Measurements from ENCODE around the gene TNS1.

TNS1 gene

DNA sequence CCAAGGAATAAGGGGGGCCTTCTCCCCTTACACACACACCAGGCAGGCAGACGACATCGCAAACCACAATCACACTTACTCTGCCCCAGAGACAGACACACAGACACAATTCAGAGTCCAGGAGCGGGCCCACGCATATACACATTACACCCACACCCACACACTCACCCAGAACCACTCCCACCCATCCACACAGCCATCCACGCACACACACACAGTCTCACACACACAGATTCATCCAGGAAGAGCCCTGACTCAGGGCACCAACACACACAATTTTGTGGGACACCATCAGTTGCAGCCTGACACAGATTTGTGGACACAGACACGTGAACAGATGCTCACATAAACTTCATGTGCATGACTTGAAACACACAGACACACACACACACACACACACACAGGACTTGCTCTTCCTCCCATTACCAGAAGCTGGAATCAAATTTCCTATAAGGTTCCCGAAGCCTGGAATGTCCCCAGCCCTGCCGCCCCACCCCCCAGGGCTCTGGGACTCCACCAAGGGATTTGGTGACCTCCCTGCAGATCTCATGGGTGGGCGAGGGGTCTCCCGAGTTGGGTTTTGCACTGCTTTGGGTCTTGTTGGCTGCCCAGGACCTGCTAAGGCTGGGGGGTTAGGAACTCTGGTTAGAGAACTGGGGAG, 23.5 kb downstream of the TNS1 start:
- no peak for DNase-seq

GRCh38 chr2:217978536-217979150, 24.2 kb downstream of the TNS1 start:
- DNase-seq, result no peak

DNA sequence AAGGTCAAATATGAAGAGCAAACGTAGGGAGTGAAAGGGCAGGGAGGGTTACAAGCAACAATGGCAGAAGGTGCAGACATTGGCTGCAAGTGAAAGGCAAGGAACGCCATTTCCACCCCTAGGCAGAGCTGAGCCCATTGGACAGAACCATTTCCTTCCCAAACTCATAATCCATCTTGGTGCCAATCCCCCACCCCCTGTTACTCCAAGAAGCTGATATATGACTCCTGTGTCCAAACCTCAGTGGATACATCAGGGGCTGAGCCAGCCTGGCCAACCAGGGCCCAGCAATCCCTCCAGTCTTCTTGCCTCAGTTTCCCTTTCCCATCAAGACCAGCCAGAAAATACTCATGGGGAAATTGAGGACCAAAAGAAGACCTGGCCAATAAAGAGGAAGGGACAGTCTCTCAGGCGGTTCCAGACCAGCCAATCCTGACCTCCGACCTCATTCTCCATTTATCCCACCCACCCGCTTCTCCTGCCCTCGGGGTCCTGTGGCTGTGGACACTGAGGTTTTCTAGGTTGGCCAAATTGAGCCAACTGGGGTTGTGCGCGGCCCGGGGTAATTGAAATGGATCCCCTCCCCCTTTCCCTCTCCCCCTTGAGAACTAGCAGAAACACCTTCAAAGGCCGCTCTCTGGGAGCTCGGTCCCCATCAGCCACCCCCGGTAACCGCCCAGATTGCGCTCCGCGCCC, 24.8 kb downstream of the TNS1 start:
- no peak for DNase-seq

GRCh38 chr2:217976301-217976700, 26.5 kb downstream of the TNS1 start:
- no peak for DNase-seq

DNA sequence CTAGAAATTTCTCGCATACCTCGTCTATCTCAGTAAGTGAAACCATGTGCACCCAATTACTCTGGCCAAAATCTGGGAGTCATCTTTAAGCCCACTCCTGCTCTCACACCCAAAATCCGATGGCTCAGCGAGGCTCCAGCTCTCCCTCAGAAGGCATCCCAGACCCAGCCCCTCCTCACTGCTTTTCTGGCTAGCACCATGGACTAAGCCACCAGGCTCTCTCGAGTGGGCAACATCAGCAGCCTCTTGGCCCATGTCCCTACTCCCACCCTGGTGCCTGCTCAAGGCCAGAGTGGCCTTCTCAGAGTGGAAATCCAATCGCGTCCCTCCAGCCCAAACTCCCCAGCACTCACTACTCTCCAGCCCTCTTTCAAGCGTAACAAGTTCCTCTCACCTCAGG, 27.2 kb downstream of the TNS1 start:
- no peak for DNase-seq

GRCh38 chr2:217974389-217975005, 28.3 kb downstream of the TNS1 start:
- DNase-seq, result no peak

DNA sequence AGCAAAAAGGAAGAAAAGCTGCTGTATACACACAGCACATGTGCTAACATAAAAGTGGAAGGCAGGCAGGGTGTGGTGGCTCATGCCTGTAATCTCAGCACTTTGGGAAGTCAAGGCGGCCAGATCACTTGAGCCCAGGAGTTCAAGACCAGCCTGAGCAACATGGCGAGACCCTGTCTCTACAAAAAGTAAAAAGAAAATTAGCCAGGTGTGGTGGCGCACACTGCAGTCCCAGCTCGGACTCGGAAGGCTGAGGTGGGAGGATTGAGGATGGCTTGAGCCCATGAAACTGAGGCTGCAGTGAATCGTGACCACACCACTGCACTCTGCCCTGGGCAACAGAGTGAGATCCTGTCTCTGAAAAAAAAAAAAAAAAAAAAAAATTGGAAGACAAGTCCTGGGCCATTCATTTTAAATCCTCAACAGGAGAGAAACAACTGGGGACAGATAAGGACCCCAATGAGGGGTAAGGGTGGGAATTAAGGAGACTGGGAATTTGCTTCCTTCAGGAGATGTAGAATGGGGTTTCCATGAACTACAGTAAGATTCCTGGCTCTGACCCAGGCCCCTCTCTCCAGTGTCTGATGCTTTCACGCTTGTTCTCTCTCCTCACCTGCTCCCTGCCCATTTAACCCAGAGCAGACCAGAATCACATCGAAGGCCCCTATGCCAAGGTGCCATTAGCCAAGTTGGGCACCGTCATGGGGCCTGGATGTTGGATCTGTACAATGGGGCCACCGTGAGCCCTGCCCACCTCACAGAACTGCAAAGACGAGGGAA, 29.6 kb downstream of the TNS1 start:
- no peak for DNase-seq

- no peak for DNase-seq
These were observed 30.3 kb downstream of the TNS1 start for GRCh38 chr2:217972490-217972889.

GRCh38 chr2:217972037-217972436, 30.8 kb downstream of the TNS1 start:
- DNase-seq, result no peak

DNA sequence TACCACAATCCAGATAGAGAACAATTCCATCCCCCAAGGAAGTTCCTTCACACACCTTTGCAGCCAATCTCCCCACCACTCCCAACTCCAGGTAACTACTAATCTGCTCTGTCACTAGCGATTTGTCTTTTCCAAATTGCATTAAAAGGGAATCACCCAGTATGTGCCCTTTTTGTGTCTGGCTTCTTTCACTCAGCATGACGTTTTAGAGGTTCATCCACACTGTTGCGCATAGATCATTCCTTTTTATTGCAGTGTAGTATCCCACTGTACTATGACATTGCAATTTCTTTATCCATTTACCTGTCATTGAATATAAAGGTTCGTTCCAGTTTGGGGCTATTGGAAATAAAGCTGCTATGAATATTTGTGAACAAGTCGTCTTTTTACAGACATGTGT, 31.6 kb downstream of the TNS1 start:
- DNase-seq, result no peak

- no peak for DNase-seq
These were observed 32.6 kb downstream of the TNS1 start for GRCh38 chr2:217970206-217970605.

GRCh38 chr2:217969588-217969987, 33.2 kb downstream of the TNS1 start:
- no peak for DNase-seq

GRCh38 chr2:217968023-217968422, 34.8 kb downstream of the TNS1 start:
- no peak for DNase-seq

GRCh38 chr2:217966423-217967070, 36.2 kb downstream of the TNS1 start:
- no peak for DNase-seq

DNA sequence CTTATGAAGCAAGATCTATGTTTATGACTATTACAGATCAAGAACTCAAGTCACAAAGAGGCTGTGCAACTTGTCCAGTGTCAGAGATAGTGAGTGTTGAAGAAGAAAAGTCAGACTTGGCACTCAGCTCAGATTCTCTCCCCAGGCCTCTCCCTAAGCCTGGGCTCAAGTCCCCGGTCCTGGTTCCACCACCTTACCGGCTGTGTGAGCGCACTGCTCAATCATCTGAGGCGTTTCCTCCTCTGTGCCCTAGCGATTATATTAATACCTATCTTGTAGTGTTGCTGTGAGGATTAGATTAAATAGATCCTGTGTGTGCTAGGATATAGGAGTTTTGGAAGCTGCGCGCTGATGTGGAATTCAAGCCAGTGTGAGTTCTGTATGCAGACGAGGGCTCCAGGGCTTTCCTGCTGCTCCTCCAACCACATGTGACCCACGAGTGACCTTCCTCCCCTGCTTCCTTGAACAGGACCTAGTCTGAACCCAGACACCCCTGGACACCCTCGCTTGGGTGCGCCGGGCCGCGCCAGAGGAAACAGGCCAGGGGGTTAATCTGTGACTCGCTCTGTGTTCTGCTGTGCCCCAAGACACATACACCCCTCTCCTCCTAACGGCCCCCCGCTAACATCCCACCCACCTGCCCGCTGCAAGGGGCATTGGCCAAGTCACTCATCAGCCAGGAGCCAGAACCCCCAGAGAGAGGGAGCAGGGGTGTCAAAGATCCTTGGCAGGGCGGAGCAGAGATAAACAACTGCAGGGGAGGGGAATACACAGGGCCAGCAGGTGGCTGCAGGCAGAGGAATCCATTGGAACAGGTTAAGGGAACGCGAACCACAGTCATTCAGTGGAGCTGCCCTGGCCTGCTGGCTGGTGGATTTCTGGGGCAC, 38.3 kb downstream of the TNS1 start:
- DNase-seq, result no peak

- no peak for DNase-seq
These were observed 42.4 kb downstream of the TNS1 start for GRCh38 chr2:217960351-217960750.

DNA sequence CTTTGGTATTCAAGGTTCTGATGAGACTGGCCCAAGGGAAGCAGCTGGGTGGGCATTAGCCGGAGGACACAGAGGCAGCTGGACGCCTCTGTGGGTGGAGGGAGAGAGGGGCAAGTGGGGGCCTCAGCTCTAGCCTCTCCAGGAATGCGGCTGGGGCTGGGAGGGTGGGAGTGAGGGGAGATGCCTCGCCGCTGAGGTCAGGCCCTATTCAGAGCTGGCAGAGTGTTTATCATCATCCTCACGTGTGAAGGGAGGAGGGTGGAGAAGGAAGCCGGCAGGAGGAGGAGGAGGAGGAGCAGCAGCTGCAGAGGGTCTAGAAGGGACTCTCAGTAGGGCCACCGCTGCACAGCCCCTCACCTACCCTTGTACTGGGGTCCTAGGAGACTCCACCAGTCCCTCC, 43.1 kb downstream of the TNS1 start:
- no peak for DNase-seq

DNA sequence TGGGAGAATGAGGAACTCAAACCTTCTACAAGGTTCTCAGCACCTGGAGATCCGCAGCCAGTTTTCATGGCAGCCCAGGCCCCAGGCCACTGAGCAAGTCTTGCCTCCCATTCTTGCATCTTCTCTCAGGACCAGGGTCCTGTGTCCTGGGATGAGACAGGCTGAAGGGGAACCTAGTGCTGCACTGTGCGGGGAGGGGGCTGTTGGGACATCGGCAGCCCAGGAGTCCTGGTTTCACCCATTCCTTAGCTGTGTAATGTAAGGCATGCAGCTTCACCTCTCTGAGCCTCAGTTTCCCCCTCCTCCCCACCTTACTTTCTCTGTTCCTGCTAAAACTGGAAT, 43.9 kb downstream of the TNS1 start:
- DNase-seq, result no peak

DNA sequence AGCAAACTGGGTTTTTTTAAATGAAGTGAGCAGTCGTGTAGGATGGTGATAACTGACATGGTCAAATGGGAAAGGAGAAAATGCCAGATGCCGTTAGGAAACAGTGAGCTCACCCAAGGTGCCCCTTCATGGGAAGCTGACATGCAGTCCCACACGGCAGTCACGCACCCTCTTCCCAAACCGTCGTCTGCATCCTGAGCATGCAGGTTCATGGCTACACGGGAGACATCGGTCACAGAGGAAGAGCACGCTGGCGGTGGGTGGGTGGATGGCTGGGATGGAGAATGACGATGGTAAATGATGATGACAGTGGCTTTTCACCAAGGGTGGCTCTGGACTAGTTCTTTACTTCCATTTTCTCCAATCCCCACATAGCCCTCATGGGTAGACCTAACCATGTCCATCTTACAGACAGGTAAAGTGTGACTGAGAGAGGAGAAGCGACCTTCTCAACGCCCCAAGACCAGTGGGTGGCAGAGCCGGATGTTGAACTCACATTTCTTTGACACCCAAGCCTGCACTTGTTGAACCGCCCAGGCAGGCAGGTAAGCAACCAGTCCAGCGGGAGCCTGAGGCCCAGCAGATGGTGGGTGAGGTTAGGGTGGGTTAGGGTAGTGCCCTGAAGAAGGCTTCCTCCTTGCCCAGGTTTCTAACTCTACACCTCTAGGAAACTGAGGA, 44.5 kb downstream of the TNS1 start:
- no peak for DNase-seq

- no peak for DNase-seq
These were observed 46.0 kb downstream of the TNS1 start for GRCh38 chr2:217956586-217957457.
